SU-DHL-6 (cell line): ENCODE measurements around the gene HNRNPAB.

Source experiments
- CTCF ChIP-seq: fragments of 200-600 bp; sonication (generic); IDR thresholded peaks from one replicate; pipeline ENCODE4 v1.5.1; 2017; ENCODE audit warnings: antibody characterized with exemption, mild to moderate bottlenecking, low read length, moderate library complexity; ENCODE audit not compliant: insufficient read depth, poor library complexity, severe bottlenecking
- EZH2phosphoT487 ChIP-seq: fragments of 200-600 bp; sonication (generic), shearing (Covaris generic); conservative IDR thresholded peaks from 2 replicates; pipeline ENCODE4 v1.6.1; 2018; ENCODE audit warnings: mild to moderate bottlenecking, antibody characterized with exemption, low read length, moderate library complexity, mixed read lengths

DNA sequence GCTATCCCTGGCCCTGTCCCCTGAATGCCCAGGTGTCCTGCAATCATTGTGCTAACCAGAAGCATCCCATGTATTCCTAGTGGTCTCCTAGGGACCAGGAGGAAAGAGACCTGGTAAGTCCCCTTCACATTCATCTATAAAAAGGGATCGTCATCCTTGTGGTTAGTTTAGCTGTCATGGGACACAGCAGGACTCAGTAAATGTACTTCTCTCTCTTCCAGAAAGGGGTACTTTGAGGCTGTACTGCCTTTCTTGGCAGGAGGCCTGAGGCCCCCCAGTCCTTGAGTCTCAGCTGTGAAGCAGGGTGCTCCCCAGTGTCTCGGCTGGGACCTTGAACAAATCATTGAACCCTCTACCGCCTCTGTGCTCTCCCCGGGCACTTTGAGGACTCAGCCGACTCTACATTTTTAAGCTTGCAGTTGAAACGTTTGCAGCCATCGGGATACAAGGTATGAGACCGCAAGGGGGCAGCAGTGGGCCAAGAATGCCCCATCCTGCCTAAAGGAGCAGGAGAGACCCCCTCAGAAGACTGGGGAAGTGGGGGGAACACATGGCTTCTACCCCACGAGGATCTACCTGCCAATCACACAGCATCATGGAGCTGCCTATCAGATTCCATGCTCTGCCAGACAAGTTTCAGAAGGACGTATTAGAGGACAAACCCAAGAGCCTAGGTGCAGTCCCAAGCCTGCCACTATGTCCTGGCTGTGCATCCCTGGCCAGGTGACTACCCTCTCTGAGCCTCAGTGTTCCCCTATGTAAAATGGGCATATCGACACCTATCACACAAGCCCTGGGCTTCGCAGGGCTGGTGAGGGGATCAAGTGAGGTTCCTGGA is 30.6 kb downstream of the HNRNPAB start:
- peak; percentile 81 for TF ChIP-seq CTCF
- TF ChIP-seq EZH2phosphoT487 = no peak
